Stimulated activated CD8-positive, alpha-beta memory T cell treated with anti-CD3 and anti-CD28 coated beads, Interleukin-4, amount 100 ng/mL, for 24 hours (primary cell): ENCODE data around the gene SPATS2L.

Experiments
- DNase-seq: peaks from one replicate; pipeline ENCODE4 v3.0.0-alpha.2; 2020; ENCODE audit warnings: low read depth

The SPATS2L gene

GRCh38 chr2:200446612-200447011 lies 140.1 kb downstream of the SPATS2L start:
- DNase-seq = no peak

DNA sequence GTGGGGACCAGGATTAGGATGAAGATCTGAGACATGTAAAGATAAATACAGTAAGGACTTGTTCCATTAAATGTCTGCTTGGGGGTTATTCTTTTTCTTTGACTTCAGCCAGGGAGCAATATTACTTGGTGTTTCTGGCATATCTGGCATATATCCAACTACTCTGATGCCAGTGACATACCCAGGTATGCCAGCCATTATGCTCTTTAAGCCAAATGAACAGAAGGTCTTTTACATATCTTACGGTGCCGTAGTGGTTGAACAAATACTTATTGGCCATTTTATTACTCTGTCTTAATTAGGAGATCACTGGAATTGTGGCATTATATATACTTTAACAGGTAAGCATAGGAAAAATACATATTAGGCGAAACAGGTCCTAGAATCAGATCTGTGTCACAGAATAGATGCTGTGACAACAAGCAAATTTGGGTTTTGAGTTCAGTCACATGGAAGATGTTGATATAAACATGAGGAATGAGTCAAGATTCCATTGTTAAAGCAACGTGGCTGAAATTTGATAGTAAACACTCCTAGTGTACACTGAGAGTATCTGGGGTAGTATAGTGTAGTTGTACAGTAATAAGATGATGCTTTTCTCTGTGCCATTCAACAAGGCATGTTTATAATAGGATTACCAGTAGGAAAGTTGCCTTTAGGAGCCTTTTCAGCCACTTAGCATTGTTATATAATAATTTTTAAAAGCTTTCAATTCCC lies 140.8 kb downstream of the SPATS2L start:
- DNase-seq = no peak

DNA sequence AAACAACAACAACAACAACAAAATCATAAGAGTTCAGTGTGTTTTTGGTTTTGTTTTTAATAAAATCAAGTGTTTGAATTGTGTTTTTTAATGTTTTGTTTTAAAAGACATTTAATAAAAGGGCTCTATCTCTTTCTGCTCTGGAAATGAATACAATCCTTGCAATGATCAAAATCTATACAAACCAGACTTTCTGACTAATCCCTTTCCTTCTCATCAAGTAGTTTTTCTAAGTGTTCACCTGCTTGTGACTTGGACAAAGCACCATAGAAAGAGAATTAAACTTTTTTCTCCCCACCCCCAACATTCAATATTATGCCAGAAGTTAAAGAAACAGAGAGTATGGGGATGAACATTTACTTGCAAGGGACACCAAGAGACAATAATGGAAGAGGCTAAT lies 142.0 kb downstream of the SPATS2L start:
- DNase-seq = no peak

DNA sequence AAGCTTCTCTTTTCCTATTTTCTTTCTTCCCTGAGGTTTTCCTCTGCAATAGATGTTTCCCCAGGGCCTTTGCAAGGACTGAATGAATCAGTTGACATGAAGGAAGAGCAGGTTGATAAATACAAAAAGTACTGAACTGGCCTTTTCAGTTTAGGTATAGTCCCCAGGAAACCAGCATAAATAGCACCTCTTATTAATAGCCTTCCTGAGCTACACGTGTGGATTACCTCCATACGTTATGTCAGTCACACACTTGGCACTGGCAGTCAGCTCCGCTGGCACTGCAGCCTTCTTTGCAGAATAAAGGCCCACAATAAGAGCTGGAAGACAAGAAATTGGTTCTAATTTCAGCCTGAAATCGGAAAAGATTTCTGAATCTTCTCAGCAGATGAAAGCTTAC lies 142.7 kb downstream of the SPATS2L start:
- DNase-seq = no peak

- DNase-seq = no peak
Measured at GRCh38 chr2:200450288-200450687, 143.8 kb downstream of the SPATS2L start.

DNA sequence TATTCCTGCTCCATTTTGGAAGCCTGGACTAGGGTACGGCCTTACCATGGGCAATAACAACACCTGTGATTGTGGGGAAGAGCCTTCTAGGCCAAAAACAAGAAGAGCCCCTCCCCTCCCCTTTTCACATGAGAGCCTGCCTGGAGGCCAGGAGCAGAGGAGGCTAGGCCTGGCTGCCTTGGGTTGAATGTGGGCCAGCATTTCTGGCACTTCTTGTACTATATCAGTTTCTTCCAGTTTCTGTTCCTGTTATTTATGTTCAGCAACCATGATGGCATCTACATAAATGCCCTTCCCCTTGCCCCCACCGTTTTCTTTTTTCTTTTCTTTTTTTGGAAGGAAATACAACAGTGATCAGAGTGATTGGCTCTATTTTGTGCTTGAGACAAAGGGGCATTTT lies 145.0 kb downstream of the SPATS2L start:
- no peak for DNase-seq

DNA sequence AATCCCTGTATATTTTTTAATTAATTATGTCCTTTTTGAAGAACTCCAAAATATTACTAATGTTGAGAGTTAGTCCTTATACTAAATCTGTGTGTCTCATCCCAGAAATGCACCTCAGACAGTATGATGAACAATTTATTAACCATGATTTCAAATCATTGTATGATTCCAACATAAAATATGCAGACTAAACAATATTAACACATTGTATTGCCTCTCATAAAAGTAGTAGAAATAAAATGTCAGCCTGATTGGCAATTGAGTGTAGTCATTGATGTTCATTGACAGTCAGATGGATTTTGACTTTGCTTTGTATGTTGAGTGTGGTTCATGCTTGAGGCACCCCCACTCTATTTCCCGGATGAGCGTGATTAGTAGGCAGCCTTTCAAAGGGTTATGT lies 145.9 kb downstream of the SPATS2L start:
- no peak for DNase-seq

GRCh38 chr2:200453142-200453852 lies 146.8 kb downstream of the SPATS2L start:
- no peak for DNase-seq

- no peak for DNase-seq
Measured at GRCh38 chr2:200453853-200454534, 147.5 kb downstream of the SPATS2L start.

DNA sequence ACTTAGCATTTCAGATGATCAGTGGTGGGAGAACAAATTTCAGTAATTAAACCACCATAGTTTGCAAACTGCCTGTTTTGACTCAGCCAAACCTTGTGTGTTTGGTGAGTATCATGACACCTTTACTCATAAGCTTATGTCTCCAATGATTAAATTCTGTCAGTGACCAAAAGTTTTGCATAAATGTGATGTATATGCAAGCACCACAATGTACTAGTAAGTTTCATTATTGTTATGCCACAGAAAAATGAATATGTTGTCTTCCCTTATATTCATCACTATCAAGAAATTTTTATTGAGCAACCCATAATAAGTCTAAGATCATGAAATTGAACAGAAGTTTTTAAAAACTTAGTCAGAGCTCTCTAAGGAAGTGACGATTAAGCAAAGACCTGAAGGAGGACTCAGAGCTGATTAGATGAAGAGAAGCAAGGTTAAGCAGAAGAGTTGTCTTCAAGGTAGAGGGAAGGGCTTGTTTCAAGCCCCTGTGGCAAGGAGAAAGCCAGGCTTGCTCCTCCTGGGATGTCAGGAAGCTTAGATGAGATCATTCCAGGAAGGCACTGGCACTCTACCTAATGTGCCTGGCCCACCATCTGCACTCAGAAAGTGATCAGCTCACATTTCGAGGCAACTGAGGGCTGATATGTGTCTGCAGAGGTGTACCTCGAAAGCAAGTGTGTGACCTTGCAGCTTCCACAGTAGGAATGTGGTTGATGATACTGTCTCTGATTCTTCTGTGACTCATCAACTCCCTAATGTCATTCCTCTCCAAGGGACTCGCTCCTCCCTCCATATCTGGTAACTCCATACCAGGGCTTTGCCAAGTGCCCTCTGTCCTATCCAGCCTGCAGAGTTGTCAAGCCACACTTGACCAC lies 148.7 kb downstream of the SPATS2L start:
- DNase-seq = no peak

DNA sequence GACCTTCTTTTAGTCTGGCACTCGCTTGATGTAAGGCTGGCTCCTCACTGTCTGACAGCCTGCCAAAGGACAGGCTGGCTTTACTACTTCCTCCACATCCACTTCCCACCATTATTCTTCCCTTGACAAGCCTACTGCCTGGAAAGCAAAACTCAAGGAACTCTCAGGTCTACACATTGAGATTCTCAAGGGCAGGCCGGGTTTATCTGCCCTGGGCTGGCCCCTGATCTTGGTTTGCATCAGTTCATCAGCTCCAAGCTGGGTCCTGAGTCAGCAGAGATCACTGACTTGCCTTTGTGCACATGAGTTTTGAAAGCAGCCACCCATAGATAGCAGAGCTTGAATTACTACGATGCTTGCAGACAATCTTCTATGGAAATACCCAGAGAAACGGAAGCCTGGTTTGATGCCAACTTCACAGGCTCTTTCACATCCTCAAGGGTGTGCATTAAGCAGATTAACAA lies 149.5 kb downstream of the SPATS2L start:
- no peak for DNase-seq

- no peak for DNase-seq
Measured at GRCh38 chr2:200456567-200456966, 150.1 kb downstream of the SPATS2L start.

DNA sequence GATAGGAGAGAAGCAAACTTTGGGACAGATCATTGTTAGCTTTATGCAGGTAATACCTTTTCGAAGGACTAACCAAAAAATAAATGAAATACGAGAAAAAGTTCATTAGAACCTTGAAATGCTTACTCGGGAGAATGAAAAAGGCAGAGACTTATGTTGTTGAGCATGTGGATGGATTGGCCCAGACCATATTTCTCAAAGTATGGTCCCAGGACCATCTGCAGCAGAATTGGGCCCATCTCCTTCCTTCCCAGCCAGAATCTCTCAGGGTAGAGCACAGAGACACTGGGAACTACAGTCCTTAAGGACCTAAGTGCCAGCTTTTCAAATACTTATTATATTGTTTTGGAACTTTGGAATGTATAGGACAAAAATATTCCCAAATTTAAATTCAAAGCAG lies 152.6 kb downstream of the SPATS2L start:
- no peak for DNase-seq

- no peak for DNase-seq
Measured at GRCh38 chr2:200461846-200462710, 155.6 kb downstream of the SPATS2L start.

GRCh38 chr2:200463452-200463851 lies 157.0 kb downstream of the SPATS2L start:
- no peak for DNase-seq

- DNase-seq = no peak
Measured at GRCh38 chr2:200466425-200467418, 160.2 kb downstream of the SPATS2L start.

DNA sequence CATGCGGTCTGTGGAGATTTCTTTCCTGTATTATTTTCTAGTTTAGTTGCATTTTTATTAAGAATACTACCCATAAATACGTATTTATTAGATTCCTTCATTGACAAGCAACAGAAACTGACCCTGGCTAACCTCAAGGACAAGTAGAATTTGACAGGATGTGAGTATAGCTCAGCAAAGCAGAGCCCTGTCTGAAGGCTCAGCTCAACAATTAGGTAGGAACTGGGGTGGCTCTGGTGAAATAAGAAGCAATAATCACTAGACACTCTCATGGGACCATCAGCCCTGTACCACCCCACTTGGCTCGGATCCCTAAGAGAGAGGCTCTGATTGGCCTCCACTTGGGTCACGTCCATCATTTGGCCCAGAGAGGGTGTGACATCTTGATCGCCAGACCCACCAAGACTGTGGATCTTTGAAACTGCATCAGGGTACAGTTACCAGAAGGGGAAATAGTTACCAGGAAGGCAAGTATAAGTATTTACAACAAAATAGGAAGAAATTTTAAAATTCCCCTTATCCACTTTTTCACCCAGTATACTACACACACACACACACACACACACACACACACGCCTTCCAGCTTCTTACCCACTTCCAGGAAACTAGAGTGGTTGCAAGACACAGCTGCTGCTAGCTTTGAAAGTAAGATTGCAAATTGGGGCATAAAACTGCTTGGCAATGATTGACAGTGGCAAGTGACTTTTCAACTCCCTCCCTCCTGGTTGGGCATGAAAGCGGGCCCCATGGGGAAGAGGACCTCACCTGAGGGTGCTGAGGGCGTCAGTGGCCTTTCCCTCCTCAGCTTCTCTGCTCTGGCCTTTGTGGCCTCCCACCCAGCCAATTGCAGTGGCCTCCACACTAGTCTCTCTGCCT lies 161.6 kb downstream of the SPATS2L start:
- DNase-seq = no peak

GRCh38 chr2:200469708-200470211 lies 163.3 kb downstream of the SPATS2L start:
- DNase-seq = no peak

DNA sequence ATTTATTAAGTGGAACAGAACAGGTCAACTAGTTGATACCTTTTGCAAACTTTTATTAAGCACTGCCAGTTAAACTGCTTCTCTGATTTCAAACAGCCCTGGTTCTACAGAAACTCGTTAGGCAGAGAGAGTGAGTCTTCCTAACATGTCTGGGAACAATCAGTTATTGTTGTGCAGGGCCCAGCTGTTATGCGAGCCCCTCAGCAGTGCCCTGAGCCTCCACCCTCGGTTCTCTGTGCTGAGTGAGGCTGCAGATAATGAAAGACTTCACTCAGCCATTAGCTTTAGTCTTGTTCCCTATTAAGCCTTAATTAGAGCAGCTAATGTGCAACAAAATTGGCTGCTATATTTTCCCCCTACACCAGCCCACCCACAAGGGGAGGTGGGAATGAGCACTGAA lies 163.7 kb downstream of the SPATS2L start:
- no peak for DNase-seq
